ES-I3 (cell line): ENCODE data around the gene SFSWAP.
A peak's percentile ranks its signal among the peaks of the same experiment; 100 is the strongest.
"Not testable (repeated sequence)": the region's sequence is repeated elsewhere in the genome, so short reads cannot be mapped to it uniquely, and the experiment has no call there.

Experiments used
- H3K36me3 ChIP-seq: 2 replicates; pipeline ENCODE4 v1.6.1; 2013; ENCODE audit warnings: mild to moderate bottlenecking, low read length, control low read depth, moderate library complexity; ENCODE audit not compliant: insufficient read depth
- H3K4me1 ChIP-seq: 2 replicates; pipeline ENCODE4 v1.6.1; 2013; ENCODE audit warnings: mild to moderate bottlenecking, control low read depth, low read length; ENCODE audit not compliant: insufficient read depth
- H3K9ac ChIP-seq: 2 replicates; pipeline ENCODE4 v1.6.1; 2013; ENCODE audit warnings: low read depth, mild to moderate bottlenecking, low read length, moderate library complexity
- H3K9me3 ChIP-seq: 2 replicates; pipeline ENCODE4 v1.6.1; 2013; ENCODE audit warnings: mild to moderate bottlenecking, low read length, moderate library complexity; ENCODE audit not compliant: control insufficient read depth, insufficient read depth

Gene SFSWAP

DNA sequence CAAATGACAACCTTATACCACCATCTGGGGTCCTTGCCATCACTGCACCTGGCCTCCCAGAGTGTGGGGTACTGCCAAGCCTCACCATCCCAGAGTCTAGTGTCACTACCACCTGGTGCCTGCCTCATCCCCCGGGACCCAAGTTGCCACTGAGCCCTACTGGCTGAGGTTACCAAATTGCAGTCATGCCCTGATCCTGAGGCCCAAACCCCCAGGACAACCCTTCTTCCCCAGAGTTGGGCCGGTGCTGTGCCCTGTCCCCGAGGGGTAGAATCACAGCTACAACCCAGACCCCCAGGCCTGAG is 8.4 kb upstream of the SFSWAP start:
- Histone ChIP-seq H3K9me3 (peaks cover 3% of the 10 kb centered on the region; the same call in 1 of the 2 replicates), H3K4me1 (no peaks in the 10 kb centered on the region), H3K36me3 (no peaks in the 10 kb centered on the region), H3K9ac (no peak overlapping the region)

DNA sequence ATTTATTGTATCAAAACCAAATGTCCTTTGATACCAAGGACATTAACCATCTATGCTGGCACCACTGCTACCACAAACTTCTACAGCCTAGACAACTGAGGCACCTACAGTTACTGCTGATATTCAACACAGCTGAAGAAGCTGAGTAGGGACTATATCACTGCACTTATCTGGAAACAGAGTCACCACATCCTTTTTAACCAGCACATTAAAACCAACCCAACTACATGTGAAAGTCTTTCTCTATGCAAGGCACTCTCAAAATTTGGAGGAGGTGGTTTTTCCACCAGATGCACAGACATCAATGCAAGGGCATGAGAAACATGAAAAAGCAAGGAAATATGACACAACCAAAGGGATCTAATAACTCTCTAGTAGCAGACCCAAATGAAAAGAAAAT is 7.7 kb upstream of the SFSWAP start:
- H3K36me3 ChIP-seq: no peaks in the 10 kb centered on the region
- H3K9me3 ChIP-seq: peaks cover 3% of the 10 kb centered on the region; the same call in 1 of the 2 replicates
- no peak overlapping the region for H3K9ac ChIP-seq
- no peaks in the 10 kb centered on the region for H3K4me1 ChIP-seq

DNA sequence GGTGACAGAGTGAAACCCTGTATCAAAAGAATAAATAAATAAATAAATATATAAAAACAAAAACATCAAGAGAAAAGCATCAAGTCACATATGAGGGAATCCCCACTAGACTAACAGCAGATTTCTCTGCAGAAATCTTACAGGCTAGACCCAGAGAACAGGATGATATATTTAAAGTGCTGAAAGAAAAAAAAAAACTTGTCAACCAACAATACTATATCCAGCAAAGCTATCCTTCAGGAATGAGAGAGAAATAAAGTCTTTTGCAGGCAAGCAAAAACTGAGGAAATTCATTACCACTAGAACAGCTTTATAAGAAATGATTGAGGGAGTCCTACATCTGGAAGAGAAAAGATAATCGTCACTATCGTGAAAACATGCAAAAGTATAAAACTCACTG is 6.4 kb upstream of the SFSWAP start:
- H3K9me3 ChIP-seq: peaks cover 3% of the 10 kb centered on the region; the same call in 1 of the 2 replicates
- H3K36me3 ChIP-seq: no peaks in the 10 kb centered on the region
- H3K4me1 ChIP-seq: no peaks in the 10 kb centered on the region
- H3K9ac ChIP-seq: no peak overlapping the region

DNA sequence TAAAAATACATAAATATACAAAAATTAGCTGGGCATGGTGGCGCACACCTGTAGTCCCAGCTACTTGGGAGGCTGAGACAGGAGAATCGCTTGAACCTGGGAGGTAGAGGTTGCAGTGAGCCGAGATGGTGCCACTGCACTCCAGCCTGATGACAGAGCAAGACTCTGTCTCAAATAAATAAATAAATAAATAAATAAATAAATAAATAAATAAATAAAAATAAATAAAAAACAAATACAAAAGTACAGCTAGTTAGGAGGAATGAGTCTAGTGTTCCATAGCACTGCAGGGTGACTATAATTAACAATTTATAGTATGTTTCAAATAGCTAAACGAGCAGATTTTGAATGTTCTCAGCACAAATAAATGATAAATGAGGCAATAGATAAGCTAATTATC is 4.2 kb upstream of the SFSWAP start:
- H3K9ac ChIP-seq, H3K4me1 ChIP-seq, H3K9me3 ChIP-seq, H3K36me3 ChIP-seq: not testable (repeated sequence)

DNA sequence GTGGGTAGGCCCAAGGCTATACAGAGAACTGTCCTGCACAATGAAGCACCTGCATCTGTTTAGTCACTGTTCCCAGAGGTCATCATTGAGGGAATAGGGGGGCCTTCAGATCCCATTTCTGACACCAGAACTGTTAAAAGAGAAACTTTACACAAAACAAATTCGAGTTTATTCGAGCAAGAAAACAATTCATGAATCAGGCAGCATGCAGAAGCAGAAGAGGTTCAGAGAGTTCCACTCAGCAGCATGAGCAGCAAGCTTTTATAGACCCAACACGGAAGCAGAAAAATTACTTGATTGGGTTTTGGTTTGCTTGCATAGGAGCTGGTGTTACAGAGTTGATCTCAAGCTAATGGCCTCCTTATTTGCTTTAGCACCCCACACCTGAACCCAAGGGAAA is 1.7 kb upstream of the SFSWAP start:
- Histone ChIP-seq H3K4me1 (peaks cover 9% of the 10 kb centered on the region), H3K36me3 (peaks cover 2% of the 10 kb centered on the region; the same call in 1 of the 2 replicates), H3K9ac (no peak overlapping the region), H3K9me3 (no peaks in the 10 kb centered on the region)

DNA sequence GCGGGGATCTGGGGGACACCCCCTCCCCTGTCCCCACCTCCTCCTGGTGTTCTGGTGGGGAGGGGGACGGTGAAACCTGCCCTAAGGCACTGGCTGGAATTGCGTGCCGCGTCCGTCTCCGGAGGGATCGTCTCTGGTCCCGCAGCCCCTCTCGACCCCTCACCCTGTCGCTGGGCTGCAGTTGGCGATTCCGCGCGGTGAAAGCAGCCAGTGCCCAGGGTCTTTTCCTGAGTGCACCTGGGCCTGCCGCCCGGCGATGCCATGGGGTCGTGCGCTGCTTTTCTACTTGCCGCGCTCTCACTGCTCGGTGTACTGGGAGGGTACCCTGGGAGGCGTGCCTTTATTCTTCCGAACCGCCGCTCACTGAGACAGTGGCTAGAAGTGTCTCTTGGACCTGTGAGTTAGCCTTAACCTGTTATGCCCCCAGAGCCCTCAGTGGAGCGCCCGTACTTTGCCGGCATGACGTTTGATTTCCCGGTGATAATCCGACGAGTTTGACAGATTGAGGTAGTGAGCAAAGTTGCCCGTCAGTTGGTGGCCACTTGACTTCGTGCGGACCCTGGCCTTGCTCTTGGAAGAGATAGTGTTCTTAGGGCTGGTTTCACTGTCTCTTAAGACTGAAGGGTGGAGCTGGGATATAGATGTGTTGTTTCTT is 788 bp downstream of the SFSWAP start:
- H3K36me3 ChIP-seq: peaks cover 12% of the 10 kb centered on the region
- H3K9me3 ChIP-seq: no peaks in the 10 kb centered on the region
- peaks cover 9% of the 10 kb centered on the region for H3K4me1 ChIP-seq
- H3K9ac ChIP-seq: peak overlapping the region; percentile 85

DNA sequence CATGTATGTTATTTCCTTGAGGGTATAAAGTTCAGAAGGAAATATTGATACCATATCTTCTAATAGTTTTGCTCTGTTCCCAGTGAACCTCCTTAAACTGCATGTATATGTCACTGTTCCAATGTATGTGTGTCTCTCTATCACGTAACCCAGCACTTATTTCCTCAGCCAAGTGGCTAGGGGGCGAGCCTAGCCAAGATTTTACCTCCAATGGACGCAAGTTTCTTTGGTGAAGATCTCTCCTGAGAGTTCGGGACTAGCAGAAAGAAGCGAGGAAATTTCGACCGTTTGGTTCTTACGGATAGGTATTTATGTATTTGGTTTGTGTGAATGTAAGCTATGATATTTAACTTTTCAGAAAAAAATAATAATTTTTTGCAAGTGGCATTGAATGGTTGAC is 2.5 kb downstream of the SFSWAP start:
- H3K36me3 ChIP-seq: peaks cover 15% of the 10 kb centered on the region
- peaks cover 9% of the 10 kb centered on the region for H3K4me1 ChIP-seq
- H3K9me3 ChIP-seq: no peaks in the 10 kb centered on the region
- H3K9ac ChIP-seq: no peak overlapping the region

DNA sequence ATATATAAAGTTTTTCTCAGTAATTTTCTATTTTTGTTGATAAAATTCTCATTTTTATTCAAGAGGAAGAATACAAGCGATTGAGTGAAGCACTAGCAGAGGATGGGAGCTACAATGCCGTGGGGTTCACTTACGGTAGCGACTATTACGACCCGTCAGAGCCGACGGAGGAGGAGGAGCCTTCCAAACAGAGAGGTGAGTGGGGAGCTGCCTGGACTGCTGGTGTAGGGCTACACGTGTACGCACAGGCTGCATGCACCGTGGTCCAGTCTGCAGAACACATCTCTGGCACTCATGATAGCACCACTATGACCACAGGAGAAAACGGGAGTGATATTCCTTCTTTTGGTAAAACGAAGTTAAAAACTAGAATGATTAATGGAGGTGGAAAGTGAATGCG is 3.9 kb downstream of the SFSWAP start:
- H3K9me3 ChIP-seq: no peaks in the 10 kb centered on the region
- peaks cover 27% of the 10 kb centered on the region for H3K36me3 ChIP-seq
- H3K4me1 ChIP-seq: peaks cover 9% of the 10 kb centered on the region
- no peak overlapping the region for H3K9ac ChIP-seq

DNA sequence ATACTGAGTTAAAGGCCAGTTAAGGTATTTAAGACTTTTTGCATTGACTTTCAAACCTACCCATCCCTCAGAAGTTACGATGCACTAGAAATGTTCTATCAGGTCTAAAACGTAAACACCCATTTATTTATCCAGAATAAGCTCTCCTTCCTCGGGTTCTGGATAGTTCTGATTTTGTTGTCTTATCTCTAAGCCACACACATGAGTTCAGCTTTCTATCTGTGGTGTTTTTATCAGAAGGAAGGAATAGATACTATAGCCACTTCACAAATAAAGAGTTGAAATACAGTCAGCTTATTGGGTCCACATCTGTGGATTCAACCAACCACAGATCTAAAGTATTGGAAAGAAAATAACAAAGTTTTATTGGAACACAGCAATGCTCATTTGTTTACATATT is 5.4 kb downstream of the SFSWAP start:
- Histone ChIP-seq H3K4me1 (peaks cover 9% of the 10 kb centered on the region), H3K9me3 (no peaks in the 10 kb centered on the region), H3K36me3 (peaks cover 40% of the 10 kb centered on the region), H3K9ac (no peak overlapping the region)

DNA sequence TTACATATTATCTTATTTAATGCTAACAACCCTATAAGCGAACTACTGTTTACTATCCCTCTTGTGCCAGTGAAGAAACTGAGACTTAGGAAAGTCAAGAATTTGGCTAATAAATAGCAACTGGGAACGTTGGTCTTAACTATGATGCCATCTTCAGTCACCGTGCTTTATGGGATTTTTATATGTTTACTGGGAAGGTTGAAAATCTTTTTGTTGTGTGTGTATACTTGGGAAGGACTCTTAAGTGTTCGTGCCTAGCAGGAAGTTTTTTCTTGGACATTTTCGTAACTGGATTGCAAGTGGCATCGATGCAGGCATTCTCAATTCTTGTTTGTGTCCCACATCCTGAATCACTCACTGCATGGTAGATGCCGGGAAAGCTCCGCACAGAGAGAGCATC is 9.4 kb downstream of the SFSWAP start:
- Histone ChIP-seq H3K9me3 (no peaks in the 10 kb centered on the region), H3K4me1 (peaks cover 26% of the 10 kb centered on the region), H3K36me3 (peaks cover 31% of the 10 kb centered on the region), H3K9ac (no peak overlapping the region)

DNA sequence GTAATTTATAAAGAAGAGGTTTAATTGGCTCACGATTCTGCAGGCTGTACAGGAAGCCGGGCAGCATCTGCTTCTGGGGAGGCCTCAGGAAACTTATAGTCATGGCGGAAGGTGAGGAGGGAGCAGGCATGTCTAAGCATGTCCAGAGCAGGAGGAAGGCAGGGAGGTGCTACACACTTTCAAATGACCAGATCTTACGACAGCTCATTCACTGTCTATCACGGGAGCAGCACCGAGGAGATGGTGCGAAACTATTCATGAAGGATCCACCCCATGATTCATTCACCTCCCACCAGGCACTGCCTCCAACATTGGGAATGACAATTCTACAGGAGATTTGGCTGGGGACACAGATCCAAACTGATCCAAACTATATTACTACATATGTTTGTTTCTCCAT is 10.0 kb downstream of the SFSWAP start:
- H3K36me3 ChIP-seq: peaks cover 33% of the 10 kb centered on the region

DNA sequence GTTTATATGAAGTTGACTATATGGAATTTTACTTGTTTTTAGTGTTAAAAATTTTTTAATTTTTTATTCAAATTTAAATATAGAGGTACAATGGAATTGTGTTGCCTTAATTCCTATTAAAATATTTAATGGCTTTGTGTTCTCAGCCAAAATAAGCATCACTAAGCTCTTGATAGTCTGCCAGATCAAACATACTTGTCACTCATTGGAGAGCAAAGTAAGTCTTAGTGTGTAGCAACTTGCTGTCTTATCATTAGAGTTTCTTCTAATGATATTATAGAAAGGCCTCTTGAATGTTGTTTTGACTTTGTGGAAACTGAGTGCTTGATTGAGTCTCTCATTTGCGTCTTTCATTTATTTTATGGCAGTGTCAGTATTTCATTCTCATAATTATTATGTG is 10.7 kb downstream of the SFSWAP start:
- H3K36me3 ChIP-seq: peaks cover 33% of the 10 kb centered on the region

More for the DNA sequence above, 10.0 kb downstream of the SFSWAP start:
- no peaks in the 10 kb centered on the region for H3K9me3 ChIP-seq
- no peak overlapping the region for H3K9ac ChIP-seq
- H3K4me1 ChIP-seq: peaks cover 27% of the 10 kb centered on the region

DNA sequence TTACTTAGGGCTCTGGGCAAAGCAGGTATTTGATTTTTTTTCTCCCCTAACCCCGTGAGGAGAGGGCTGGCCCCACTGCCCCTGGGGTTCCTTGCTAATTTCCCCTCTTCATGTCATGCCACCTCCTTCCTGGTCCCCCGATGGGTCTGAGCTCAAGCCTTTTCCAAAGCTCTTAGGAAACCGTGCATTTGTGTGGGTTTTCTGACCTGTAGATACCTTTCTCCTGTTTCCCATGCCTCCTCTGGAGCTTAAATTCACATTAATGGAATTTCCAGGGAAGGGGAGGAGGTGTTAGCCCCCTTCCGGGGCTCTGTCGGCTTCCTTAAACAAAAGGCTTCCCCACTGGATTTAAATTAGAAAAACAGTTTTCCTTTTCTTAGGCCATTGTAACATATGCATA is 12.6 kb downstream of the SFSWAP start:
- Histone ChIP-seq H3K36me3 (peaks cover 42% of the 10 kb centered on the region), H3K9me3 (no peaks in the 10 kb centered on the region), H3K9ac (no peak overlapping the region), H3K4me1 (peaks cover 27% of the 10 kb centered on the region)

More for the DNA sequence above, 10.7 kb downstream of the SFSWAP start:
- H3K9ac ChIP-seq: no peak overlapping the region
- peaks cover 27% of the 10 kb centered on the region for H3K4me1 ChIP-seq
- no peaks in the 10 kb centered on the region for H3K9me3 ChIP-seq

DNA sequence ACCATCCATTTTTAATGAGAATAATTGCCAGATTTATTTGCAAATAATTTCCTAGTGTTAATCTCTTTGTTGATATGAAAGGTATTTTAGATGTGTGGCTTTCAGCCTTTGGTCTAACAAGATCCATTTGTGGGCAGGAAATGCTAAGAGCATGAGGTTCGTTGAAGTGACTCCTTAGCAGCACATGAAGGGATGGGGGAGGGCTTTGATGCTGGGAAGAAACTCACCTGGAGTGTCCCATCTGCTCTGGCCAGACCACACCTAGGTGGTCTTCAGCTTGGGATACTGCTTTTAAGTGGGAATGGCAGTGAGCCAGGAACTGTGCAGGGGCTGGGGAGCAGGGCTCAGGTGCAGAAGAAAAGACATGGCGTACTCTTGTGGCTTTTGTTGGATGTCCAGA is 13.6 kb downstream of the SFSWAP start:
- Histone ChIP-seq H3K9me3 (no peaks in the 10 kb centered on the region), H3K4me1 (peaks cover 34% of the 10 kb centered on the region), H3K9ac (no peak overlapping the region), H3K36me3 (peaks cover 41% of the 10 kb centered on the region)

DNA sequence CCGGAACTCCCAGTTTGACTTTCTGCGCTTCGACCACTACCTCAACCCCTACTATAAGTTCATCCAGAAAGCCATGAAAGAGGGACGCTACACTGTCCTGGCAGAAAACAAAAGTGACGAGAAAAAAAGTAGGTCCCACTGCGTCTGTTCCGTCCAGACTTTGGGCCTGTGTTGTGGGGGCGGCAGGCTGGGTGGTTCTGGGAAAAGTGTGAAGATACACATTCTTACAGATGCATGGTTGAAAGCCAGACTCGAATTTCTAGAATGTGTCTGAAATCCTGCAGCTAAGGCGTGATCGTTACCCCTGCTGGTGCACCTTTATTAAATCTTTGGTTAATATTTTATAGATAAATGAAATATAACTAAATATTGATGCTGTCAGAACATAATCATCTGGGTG is 14.6 kb downstream of the SFSWAP start:
- Histone ChIP-seq H3K36me3 (peaks cover 38% of the 10 kb centered on the region), H3K9ac (no peak overlapping the region; the same call in 1 of the 2 replicates), H3K9me3 (no peaks in the 10 kb centered on the region), H3K4me1 (peaks cover 34% of the 10 kb centered on the region)

DNA sequence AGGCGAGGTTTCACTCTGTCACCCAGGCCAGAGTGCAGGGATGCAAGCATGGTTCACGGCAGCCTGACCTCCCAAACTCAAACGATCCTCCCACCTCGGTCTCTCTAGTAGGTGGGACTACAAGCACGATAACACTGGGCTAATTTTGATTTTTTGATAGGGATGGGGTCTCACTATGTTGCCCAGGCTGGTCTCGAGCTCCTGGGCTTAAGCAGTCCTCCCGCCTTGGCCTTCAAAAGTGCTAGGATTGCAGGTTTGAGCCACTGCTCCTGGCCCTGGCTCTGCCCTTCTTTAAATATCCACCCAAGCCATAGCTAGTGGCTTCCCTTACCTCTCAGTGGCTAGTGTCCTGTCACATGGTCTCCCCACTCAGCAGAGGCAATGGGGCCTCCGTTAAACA is 17.8 kb downstream of the SFSWAP start:
- Histone ChIP-seq H3K36me3 (peaks cover 45% of the 10 kb centered on the region), H3K9me3 (no peaks in the 10 kb centered on the region), H3K4me1 (peaks cover 23% of the 10 kb centered on the region), H3K9ac (no peak overlapping the region)
